B cell (primary cell): ENCODE results near the gene NAXD. TPM values are rescaled to one million over a fixed set of nuclear protein-coding genes. Genes with fewer than 3 reads are reported as not detected.

Experiments
- ATAC-seq: fragments of 200-7000 bp; cut with Tn5 transposase; one replicate; pipeline ENCODE4 v1.10.0; 2021; ENCODE audit warnings: low read depth, mild to moderate bottlenecking, moderate number of reproducible peaks, moderate library complexity
- CTCF ChIA-PET: fragments of 350-600 bp; sonication (Branson Sonifier 250); formaldehyde crosslinking; loops from one replicate; lab custom pipeline; 2021; ENCODE audit warnings: antibody characterized with exemption, inconsistent platforms; lab: Charles Lee
- POLR2A ChIA-PET: fragments of 350-600 bp; sonication (Branson Sonifier 250); formaldehyde crosslinking; loops from one replicate; lab custom pipeline; 2021; ENCODE audit warnings: antibody characterized with exemption; lab: Charles Lee
- DNase-seq: peaks from one replicate; pipeline ENCODE4 v3.0.0; 2013
- H2AFZ ChIP-seq: 2 replicates; pipeline ENCODE4 v1.6.1; 2012; ENCODE audit warnings: mild to moderate bottlenecking, low read depth, low read length; ENCODE audit not compliant: insufficient read depth, poor library complexity, severe bottlenecking
- H3K27ac ChIP-seq, 2 donors: 1 replicate in 1 of 2; 2 replicates in 1 of 2; pipeline ENCODE4 v1.5.1; 2012 to 2013; ENCODE audit warnings: low read length in 2 of 2, mild to moderate bottlenecking in 2 of 2, moderate library complexity in 1 of 2
- H3K27me3 ChIP-seq, 4 experiments: fragments of 200-600 bp in 1 of 4; sonication (generic) in 1 of 4; replicated peaks in 1 of 4; 1 replicate in 2 of 4; 2 replicates in 2 of 4; pipeline versions ENCODE4 v1.6.1 to v1.7.0; 2013 to 2016; ENCODE audit warnings: low read length in 3 of 4, mild to moderate bottlenecking in 2 of 4, mixed read lengths in 1 of 4, moderate library complexity in 1 of 4; ENCODE audit not compliant: insufficient read depth in 4 of 4, control insufficient read depth in 3 of 4; ENCODE audit errors: control extremely low read depth in 1 of 4
- H3K36me3 ChIP-seq, 2 experiments: replicated peaks in 1 of 2; 1 replicate in 1 of 2; 2 replicates in 1 of 2; pipeline versions ENCODE4 v1.6.1 to v1.7.1; 2013; ENCODE audit warnings: low read length in 1 of 2; ENCODE audit not compliant: insufficient read depth in 2 of 2, control insufficient read depth in 1 of 2; ENCODE audit errors: control extremely low read depth in 1 of 2, extremely low read depth in 1 of 2
- H3K4me1 ChIP-seq, 2 donors: fragments of 200-600 bp in 1 of 2; sonication (generic) in 1 of 2; 1 replicate in 1 of 2; 2 replicates in 1 of 2; pipeline versions ENCODE4 v1.5.1 to v1.6.1; 2013 to 2017; ENCODE audit warnings: low read length in 2 of 2; ENCODE audit not compliant: control insufficient read depth in 2 of 2, insufficient read depth in 2 of 2
- H3K4me2 ChIP-seq: replicated peaks from 2 replicates; pipeline ENCODE3; 2012; ENCODE audit warnings: mild to moderate bottlenecking, low read depth, low read length; ENCODE audit not compliant: poor library complexity, severe bottlenecking
- H3K4me3 ChIP-seq, 5 experiments: fragments of 200-600 bp in 1 of 5; sonication (generic) in 1 of 5; 1 replicate in 3 of 5; 2 replicates in 2 of 5; pipeline versions ENCODE4 v1.5.1 to v1.7.0; 2011 to 2016; ENCODE audit warnings: low read length in 4 of 5, mild to moderate bottlenecking in 4 of 5, low read depth in 2 of 5, control low read depth in 1 of 5, moderate library complexity in 1 of 5; ENCODE audit not compliant: insufficient read depth in 1 of 5; ENCODE audit errors: control extremely low read depth in 1 of 5, extremely low read depth in 1 of 5
- H3K79me2 ChIP-seq: fragments of 200-600 bp; sonication (generic); one replicate; pipeline ENCODE4 v1.6.0; 2016; ENCODE audit warnings: low read length; ENCODE audit not compliant: control insufficient read depth, insufficient read depth
- H3K9ac ChIP-seq: fragments of 200-600 bp; sonication (generic); 2 replicates; pipeline ENCODE4 v1.6.1; 2017; ENCODE audit warnings: mild to moderate bottlenecking, low read length, moderate library complexity
- H3K9me3 ChIP-seq, 3 donors: one replicate each; pipeline versions ENCODE4 v1.6.1 to v1.7.1; 2013; ENCODE audit warnings: low read length in 2 of 3; ENCODE audit not compliant: control insufficient read depth in 2 of 3, insufficient read depth in 1 of 3; ENCODE audit errors: control extremely low read depth in 1 of 3
- H4K20me1 ChIP-seq: 2 replicates; pipeline ENCODE4 v1.6.0; 2012; ENCODE audit warnings: mild to moderate bottlenecking, low read length; ENCODE audit not compliant: insufficient read depth, control insufficient read depth, poor library complexity, severe bottlenecking
- H3K27ac Mint-ChIP-seq: one replicate; pipeline ENCODE4 v1.8.0; 2021; ENCODE audit warnings: mixed read lengths
- H3K27me3 Mint-ChIP-seq: one replicate; pipeline ENCODE4 v1.8.0; 2021; ENCODE audit warnings: mixed read lengths
- H3K4me1 Mint-ChIP-seq: one replicate; pipeline ENCODE4 v1.8.0; 2021; ENCODE audit warnings: mixed read lengths
- H3K4me3 Mint-ChIP-seq: one replicate; pipeline ENCODE4 v1.8.0; 2021; ENCODE audit warnings: mixed read lengths
- H3K9me3 Mint-ChIP-seq: one replicate; pipeline ENCODE4 v1.8.0; 2022; ENCODE audit warnings: mixed read lengths; ENCODE audit not compliant: insufficient read depth
- CTCF ChIP-seq: fragments of 200-600 bp; IDR thresholded peaks from one replicate; pipeline ENCODE4 v1.8.0; 2022; ENCODE audit warnings: antibody characterized with exemption, mild to moderate bottlenecking
- EZH2 ChIP-seq: IDR thresholded peaks from 2 replicates; pipeline ENCODE4 v1.6.1; 2012; ENCODE audit warnings: borderline replicate concordance, low read depth, mild to moderate bottlenecking, moderate library complexity, low read length; ENCODE audit not compliant: insufficient read depth, poor library complexity, severe bottlenecking
- WGBS: methylation state at CpG from one replicate; pipeline ENCODE4 v1.1.5; 2013; ENCODE audit warnings: missing lambda C conversion rate; ENCODE audit not compliant: insufficient coverage; 5-methylcytosine and 5-hydroxymethylcytosine counted together
- intact Hi-C: fragments of 100-400 bp; cut with micrococcal nuclease; formaldehyde crosslinking; loops from one replicate; pipeline ENCODE4 v1.10.0; 2022
- polyA plus RNA-seq: library from polyadenylated mRNA; depleted of rRNA; stranded (reverse); fragments of >200 nt; gene quantifications from 2 replicates; pipeline ENCODE4 v1.2.3, GENCODE V29; 2012
- total RNA-seq, 2 donors: library from RNA; stranded (reverse); fragments of 120-200 nt in 1 of 2; gene quantifications; 1 replicate in 1 of 2; 2 replicates in 1 of 2; pipeline versions ENCODE4 v1.2.3 to v1.2.4, GENCODE V29; 2013 to 2022

NAXD gene
- total and polyA plus RNA-seq, 2 donors (not counting 1 experiment from before 2014, with no cell fraction given): 28.4 to 33.3 TPM

GRCh38 chr13:110582421-110582954 lies 32.9 kb upstream of the NAXD start:
- H3K9ac ChIP-seq: no peak overlapping the region
- no peak overlapping the region for H3K27ac Mint-ChIP-seq
- DNase-seq (no peak), ATAC-seq (no peak)
- no peaks in the 10 kb centered on the region for H4K20me1 ChIP-seq
- no peaks in the 10 kb centered on the region for H3K79me2 ChIP-seq
- TF ChIP-seq CTCF (no peak), EZH2 (no peak)
- no peak overlapping the region for H3K4me3 Mint-ChIP-seq
- no peaks in the 10 kb centered on the region for H3K9me3 ChIP-seq
- intact Hi-C loops: no loop called here
- H3K4me1 Mint-ChIP-seq: no peaks in the 10 kb centered on the region
- ChIA-PET CTCF (no interaction called here), POLR2A (no interaction called here)
- H3K27me3 Mint-ChIP-seq: peaks cover 28% of the 10 kb centered on the region
- H3K9me3 Mint-ChIP-seq: no peaks in the 10 kb centered on the region
- H2AFZ ChIP-seq: no peak overlapping the region
- H3K4me3 ChIP-seq: no peak overlapping the region
- no peaks in the 10 kb centered on the region for H3K36me3 ChIP-seq
- 93% methylated on average over 13 of the region's 13 CpGs for WGBS
- H3K4me2 ChIP-seq: no peak overlapping the region
- H3K4me1 ChIP-seq: no peaks in the 10 kb centered on the region
- no peak overlapping the region for H3K27ac ChIP-seq
- H3K27me3 ChIP-seq: no peaks in the 10 kb centered on the region

- Histone ChIP-seq H3K4me3 (no peak overlapping the region), H2AFZ (no peak overlapping the region), H4K20me1 (no peaks in the 10 kb centered on the region), H3K9ac (no peak overlapping the region), H3K36me3 (no peaks in the 10 kb centered on the region), H3K9me3 (no peaks in the 10 kb centered on the region), H3K4me2 (no peak overlapping the region), H3K27me3 (no peaks in the 10 kb centered on the region), H3K4me1 (no peaks in the 10 kb centered on the region), H3K79me2 (no peaks in the 10 kb centered on the region), H3K27ac (no peak overlapping the region)
- no peaks in the 10 kb centered on the region for H3K9me3 Mint-ChIP-seq
- H3K27ac Mint-ChIP-seq: no peak overlapping the region
- WGBS: 87% methylated on average over 8 of the region's 13 CpGs
- DNase-seq (no peak), ATAC-seq (no peak)
- H3K27me3 Mint-ChIP-seq: peaks cover 26% of the 10 kb centered on the region
- intact Hi-C loops: no loop called here
- H3K4me1 Mint-ChIP-seq: no peaks in the 10 kb centered on the region
- ChIA-PET CTCF (interaction anchor here (1.5 kb wide), 1 partner anchor 484 kb away, joined by 3 read pairs; no protein-coding TSS in a partner anchor), POLR2A (no interaction called here)
- TF ChIP-seq EZH2: no peak
- TF ChIP-seq CTCF: no peak
- no peak overlapping the region for H3K4me3 Mint-ChIP-seq
Measured at GRCh38 chr13:110583178-110583865, 32.0 kb upstream of the NAXD start.
